HG03280 (cell line): ENCODE measurements around the gene RPS2.
"Not testable (repeated sequence)": the region's sequence is repeated elsewhere in the genome, so short reads cannot be mapped to it uniquely, and the experiment has no call there.

ENCODE experiments used
- ATAC-seq: cut with Tn5 transposase; IDR thresholded peaks from one replicate; pipeline ENCODE4 v1.9.1; 2021; ENCODE audit warnings: mild to moderate bottlenecking, moderate library complexity; ENCODE audit not compliant: unreplicated experiment

The RPS2 gene

DNA sequence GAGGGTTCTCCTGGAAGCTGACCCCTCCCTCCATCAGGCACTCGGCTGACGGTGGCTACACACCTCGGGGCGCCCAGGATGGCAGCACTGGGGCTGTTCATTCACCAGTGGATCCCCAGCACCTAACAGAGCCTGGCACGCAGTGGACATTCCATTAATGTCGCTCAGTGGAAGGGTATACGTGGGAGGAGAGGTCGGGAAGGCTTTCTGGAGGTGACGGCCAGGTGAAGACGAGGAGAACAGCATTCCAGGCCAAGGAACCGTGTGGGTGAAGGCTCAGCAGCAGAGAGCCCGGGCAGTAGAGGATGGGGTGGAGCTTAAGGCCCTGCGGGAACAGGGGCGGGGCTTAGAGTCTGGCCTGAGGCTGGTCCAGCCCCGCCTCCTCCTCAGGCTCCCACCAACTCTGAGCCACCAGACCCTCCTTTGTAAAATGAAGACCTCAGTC is 43.9 kb downstream of the RPS2 start:
- no peak for ATAC-seq

DNA sequence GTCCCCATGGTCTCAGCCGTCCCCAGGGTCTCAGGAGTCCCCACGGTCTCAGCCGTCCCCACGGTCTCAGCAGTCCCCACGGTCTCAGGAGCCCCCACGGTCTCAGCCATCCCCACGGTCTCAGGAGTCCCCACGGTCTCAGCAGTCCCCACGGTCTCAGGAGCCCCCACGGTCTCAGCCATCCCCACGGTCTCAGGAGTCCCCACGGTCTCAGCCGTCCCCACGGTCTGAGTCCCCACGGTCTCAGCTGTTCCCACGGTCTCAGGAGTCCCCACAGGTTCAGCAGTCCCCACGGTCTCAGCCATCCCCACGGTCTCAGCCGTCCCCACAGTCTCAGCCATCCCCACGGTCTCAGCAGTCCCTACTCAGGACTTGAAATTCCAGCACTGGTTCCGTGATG is 44.5 kb downstream of the RPS2 start:
- ATAC-seq = not testable (repeated sequence)

DNA sequence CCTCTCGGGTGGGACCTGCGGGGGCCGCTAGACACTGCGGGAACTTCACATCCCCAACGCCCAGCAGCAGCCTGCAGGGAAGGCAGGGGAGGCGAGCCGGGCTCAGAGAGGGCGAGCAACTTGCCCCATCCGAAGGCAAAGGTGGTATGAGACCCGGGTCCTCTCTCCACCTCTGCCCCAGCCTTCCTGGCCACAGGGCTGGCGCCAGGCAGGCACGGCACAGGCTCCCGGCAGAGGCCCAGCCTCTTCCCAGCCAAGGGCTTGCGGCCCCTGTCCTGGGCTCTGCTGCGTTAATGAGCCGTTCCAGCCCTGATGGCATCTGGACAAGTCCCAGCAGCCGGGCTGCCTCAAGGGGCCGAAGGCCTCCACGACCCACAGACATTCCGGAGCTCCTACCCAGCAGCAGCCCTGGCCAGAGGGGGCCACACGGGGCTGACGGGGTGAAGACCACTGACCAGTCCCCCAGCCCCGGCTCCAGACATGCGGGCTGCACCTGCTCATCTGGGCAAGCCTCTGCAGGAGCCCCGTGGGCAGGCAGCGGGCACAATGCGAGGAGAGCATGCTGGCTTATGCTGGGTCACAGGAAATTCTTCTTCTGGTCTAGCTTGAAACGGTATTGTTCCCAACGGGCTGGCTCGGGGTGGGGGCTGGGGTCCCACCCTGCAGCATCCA is 45.2 kb downstream of the RPS2 start:
- no peak for ATAC-seq

DNA sequence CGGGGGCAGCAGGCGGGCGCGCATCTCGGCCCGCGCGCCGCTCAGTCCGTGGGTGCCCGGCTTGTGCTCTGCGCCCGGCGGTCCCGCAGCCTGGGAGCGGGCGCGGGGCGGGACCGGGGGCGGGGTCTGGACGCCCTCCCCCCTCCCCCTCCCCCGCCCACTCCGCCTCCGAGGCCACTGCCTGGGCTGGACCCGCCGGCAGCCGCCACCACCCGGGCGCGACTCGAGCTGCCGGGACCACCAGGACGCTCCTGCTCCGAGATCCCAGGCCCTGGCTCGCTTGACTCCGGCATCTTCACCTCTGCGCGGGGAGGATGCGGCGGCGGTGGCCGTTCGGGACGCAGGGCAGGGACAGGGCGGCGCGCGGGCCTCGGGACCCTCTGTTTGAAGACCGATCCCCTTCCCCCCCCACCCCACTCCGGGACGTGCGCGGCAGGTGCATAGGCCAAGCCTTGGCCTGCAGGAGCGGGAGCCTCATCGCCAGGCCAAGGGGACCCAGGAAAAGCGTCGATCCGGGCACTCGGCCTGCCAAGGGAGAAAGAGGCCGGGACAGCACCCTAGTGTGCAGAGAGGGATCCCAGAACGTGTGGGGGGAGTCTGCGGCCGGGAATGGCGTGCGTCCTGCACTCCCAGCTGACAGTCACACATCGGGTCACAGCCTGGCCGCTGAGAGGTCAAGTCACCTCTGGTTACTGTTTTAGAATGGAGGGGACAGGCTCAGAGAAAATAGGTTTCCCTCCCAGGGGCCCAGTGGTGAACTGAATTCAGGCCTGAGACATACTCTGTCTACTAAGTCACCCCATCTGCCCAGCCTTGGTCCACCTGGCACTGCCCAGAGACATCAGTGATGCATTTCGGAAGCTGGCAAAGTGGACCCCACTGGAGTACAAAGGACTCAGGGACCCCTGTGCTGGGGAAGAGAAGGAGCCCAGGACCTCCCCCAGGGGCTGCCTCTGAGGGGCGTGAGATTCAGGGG is 46.0 kb downstream of the RPS2 start, which contains the start of gene HS3ST6:
Gene HS3ST6, minus strand, starts transcription at position 65 of the 976 bp plus-strand sequence. CDS start 92 bp downstream, outside the sequence.
- no peak for ATAC-seq

DNA sequence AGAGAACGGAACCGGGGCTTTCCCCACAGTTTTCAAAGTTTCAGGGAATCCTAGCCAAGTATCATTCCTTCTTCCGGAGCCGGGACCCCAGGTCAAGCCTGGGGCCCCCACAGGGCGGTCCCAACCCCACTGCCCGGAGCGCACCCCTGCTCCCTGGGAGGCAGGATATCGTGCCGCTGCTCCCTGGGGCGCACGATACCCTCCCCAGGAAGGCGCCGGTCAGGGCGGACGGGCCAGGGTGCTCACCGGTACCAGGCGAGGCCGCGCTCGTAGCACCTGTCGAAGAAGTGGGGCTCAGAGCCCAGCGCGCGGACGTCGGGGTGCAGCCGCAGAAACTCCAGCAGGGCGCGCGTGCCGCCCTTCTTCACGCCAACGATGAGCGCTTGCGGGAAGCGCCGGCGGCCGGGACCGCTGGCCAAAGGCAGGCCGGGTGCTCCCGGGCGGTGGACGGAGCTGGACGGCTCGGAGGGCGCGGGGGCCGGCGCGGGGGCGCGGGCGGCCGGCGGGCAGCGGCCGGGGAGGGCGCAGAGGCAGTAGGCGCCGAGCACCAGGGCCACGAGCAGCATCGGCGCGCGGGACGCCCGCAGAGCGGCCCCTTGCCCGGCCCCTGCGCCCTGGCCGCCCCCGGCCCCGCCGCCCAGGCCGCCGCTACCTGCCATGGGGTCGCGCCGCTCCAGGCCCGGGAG is 46.8 kb downstream of the RPS2 start:
- no peak for ATAC-seq

DNA sequence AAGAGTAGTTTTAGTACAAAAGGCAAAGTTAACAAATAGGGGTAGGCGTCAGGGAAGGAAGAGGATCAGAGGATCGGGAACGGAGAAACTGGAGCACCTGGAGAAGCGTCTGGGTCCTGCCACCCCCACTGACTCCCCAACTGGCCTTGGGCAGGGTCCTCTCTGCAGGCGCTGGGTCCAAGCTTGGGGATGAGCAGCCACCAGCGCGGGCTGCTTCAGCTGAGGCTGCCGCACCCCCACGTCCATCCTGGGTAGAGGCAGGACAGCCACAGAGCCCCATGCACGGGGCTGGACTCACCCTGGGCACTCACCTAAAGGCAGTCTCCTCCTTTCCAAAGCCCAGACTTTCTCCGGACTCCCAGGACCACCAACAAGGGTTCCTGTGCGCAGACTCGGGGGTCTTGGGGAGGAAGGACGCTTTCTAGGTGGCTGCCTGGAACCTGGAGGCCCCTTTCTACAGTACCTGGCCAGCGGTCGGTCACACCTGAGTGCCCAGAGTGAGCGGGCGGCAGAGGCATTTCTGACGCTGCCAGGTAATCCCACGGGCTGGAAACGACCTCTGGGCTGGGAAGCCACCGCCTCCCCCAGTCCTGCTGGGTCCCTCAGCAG is 47.5 kb downstream of the RPS2 start:
- no peak for ATAC-seq

DNA sequence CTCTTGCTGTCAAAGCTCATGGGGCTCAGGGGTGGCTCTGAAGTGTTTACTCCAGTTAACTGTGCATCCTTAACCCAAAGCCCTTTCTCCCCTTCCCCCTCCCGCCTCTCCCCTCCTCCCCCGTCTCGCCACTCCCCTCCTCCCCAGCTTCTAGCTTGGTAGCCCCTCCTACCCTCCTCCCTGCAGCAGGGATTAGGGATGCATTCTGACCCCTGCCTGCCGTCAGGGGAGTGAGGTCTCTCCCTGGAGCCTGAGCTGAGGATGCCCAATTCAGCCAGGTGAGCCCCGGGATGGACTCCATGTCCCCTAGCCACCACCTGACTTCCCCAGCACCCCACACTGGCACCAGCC is 48.0 kb downstream of the RPS2 start:
- ATAC-seq = no peak

DNA sequence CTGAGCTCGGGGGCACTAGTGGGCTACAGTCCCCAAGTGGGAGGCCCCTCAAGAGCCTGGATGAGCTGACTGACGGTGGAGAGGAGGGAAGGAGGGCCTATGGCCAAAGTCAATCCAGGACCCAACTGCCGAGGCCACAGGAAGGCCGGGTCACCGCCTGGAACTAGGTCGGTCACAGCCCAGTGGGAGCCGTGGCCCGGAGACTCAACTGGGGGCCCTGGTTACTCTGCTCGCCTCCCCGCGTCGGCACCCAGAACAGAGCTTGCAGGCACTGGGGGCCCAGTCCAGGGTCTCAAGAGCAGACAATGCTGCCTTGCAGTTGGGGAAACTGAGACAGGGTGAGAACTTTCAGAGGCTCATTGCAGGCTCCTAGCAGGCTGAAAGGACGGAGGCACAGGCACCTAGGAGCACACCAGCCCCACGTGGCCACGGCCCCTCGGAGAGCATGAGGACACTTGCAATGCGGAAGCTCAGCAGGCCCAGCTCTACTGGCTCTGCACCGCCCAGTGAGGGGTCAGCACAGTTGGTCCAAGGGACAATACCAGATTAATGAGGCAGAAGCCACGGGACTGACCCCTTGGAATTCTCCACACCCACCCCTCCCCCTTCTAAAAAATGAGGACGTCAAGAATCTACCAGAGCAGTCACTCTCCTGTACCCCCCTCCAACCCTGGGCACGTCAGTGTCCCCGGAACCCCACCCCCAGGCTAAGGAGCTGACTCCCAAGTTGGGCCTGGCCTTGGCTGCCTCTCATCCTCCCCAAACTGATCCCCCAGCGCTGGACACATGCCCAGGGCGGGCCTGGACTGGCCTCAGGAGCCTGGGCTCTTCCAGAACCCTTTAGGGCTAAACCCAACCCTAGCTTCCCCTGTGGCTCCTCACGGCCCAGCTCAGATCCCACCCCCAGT is 48.6 kb downstream of the RPS2 start:
- ATAC-seq = no peak

DNA sequence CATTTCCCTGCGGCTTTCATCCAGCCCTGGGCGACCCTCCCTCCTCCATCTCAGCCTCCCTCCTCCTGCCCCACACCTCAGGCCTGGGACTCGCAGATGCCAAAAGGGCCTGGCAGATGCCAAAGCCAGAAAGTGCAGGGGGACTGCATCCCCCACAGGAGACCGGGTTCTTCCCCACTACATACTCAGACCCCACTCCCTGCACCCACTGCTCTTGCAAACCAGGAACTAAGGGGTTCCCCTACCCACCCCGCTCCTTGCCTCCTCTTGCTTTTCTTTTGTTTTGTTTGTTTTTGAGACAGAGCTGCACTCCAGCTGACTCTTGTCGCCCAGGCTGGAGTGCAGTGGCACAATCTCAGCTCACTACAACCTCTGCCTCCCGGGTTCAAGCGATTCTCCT is 49.6 kb downstream of the RPS2 start:
- ATAC-seq = no peak

DNA sequence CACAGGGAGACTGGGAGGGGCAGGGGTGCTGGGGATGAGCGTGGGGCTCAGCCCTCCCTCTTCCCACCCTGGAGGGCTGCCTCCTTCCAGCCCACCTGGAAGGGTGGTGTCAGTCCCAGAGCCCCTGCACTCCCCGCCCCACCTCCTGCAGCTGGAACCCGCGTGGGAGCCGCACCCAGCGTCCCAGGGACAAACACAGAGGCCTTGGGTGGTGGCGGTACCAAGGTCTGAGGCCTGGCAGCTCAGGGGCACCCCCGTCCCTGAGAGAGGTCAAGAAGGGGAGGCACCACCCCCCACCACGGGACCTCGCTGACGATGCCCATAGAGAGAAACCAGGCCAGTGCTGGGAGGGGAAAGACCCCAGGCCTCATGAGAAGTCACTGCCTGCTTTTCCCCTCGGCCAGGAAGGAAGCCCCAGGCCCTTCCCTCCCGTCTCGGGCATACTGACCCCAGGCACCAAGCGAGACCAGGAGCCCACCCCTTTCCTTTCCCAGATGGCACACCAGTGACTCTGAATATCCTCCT is 50.5 kb downstream of the RPS2 start:
- ATAC-seq = no peak

DNA sequence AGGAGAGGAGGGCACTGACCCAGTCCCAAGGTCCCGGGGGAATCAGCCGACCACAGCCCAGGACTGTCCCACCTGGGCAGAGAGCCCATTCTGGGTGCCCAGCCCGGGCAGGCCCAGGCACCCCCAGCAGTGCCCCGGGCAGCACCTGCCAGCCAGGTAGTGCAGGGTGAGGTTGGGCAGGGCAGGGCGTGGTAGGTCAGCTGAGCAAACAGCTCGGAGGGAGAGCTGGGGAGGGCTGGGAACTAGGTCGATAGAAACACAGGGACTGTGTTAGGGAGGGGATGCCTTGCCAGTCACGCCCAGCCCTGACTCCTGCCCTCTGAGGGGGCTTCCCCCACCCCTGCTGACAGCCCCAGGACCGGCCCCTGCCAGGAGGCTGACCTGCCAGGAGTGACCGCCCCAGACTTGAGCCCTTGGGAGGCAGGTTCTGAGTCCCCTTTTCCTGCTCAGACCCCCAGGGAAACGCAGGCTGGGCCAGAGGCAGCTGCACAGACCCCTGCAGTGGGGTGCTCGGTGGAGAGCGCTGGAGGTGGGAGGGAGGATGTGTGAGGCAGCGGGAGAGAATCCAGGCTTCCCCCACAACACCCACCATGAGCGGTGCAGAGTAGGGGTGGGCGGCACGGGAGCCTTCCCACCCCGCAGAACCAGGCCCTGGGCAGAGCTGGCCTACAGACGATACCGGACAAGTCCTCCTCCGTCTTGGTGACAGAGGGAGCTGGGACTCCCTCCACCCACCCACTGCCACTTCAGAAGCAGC is 51.1 kb downstream of the RPS2 start:
- no peak for ATAC-seq

DNA sequence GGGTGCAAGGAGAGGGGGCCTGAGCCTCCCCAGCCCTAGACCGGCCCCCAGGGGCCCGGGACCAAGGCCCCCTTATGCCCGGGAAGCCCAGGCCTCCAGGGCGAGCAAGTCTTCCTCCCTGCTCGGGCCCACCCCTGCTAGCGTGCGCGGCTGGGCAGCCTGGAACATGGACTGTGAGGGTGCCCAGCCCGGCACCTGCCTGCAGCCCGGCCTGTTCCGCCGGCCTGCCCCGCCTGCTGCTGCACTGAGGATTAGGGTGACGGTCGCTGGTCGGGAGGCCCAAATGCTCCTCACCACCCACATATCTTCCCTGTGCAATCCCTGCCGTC is 52.4 kb downstream of the RPS2 start:
- no peak for ATAC-seq
